CD8-positive, alpha-beta memory T cell (primary cell): ENCODE data around the gene STYXL1. TPM values are rescaled to one million over a fixed set of nuclear protein-coding genes. Genes with fewer than 3 reads are reported as not detected.
"Not testable (repeated sequence)": the region's sequence is repeated elsewhere in the genome, so short reads cannot be mapped to it uniquely, and the experiment has no call there.

Source experiments
- CTCF ChIA-PET: fragments of 350-600 bp; sonication (Branson Sonifier 250); formaldehyde crosslinking; loops from one replicate; lab custom pipeline; 2021; ENCODE audit warnings: antibody characterized with exemption; lab: Charles Lee
- POLR2A ChIA-PET: fragments of 350-600 bp; sonication (Branson Sonifier 250); formaldehyde crosslinking; loops from one replicate; lab custom pipeline; 2021; ENCODE audit warnings: antibody characterized with exemption; lab: Charles Lee
- DNase-seq, 5 donors: peaks; one replicate each; pipeline versions ENCODE4 v3.0.0 to v3.0.0-alpha.2; 2020 to 2022; ENCODE audit warnings: mixed read lengths in 1 of 5
- H3K27ac ChIP-seq: one replicate; pipeline ENCODE4 v1.7.0; 2013; ENCODE audit warnings: low read depth, mild to moderate bottlenecking, low read length, moderate library complexity
- H3K27me3 ChIP-seq: 2 replicates; pipeline ENCODE4 v1.7.0; 2013; ENCODE audit warnings: low read length, mild to moderate bottlenecking; ENCODE audit not compliant: insufficient read depth, poor library complexity, severe bottlenecking
- H3K36me3 ChIP-seq: 2 replicates; pipeline ENCODE4 v1.7.0; 2013; ENCODE audit warnings: mild to moderate bottlenecking, low read length, moderate library complexity; ENCODE audit not compliant: insufficient read depth
- H3K4me1 ChIP-seq: 2 replicates; pipeline ENCODE4 v1.7.0; 2013; ENCODE audit warnings: mild to moderate bottlenecking, low read length, moderate library complexity; ENCODE audit not compliant: insufficient read depth
- H3K4me3 ChIP-seq: 2 replicates; pipeline ENCODE4 v1.7.0; 2013; ENCODE audit warnings: mild to moderate bottlenecking, low read length
- H3K9me3 ChIP-seq: 2 replicates; pipeline ENCODE4 v1.7.0; 2013; ENCODE audit warnings: mild to moderate bottlenecking, low read length
- H3K27ac Mint-ChIP-seq, 8 donors: one replicate each; pipeline ENCODE4 v1.8.0; 2020 to 2021; ENCODE audit warnings: mixed read lengths in 8 of 8, mild to moderate bottlenecking in 6 of 8, inconsistent platforms in 3 of 8, moderate library complexity in 3 of 8
- H3K27me3 Mint-ChIP-seq, 2 donors: one replicate each; pipeline ENCODE4 v1.8.0; 2020 to 2021; ENCODE audit warnings: mixed read lengths in 2 of 2, mild to moderate bottlenecking in 1 of 2, moderate library complexity in 1 of 2
- H3K36me3 Mint-ChIP-seq, 3 donors: one replicate each; pipeline ENCODE4 v1.8.0; 2020 to 2021; ENCODE audit warnings: mixed read lengths in 3 of 3, inconsistent platforms in 1 of 3, mild to moderate bottlenecking in 1 of 3
- H3K4me1 Mint-ChIP-seq, 3 donors: one replicate each; pipeline ENCODE4 v1.8.0; 2020 to 2021; ENCODE audit warnings: mixed read lengths in 3 of 3, inconsistent platforms in 1 of 3, mild to moderate bottlenecking in 1 of 3
- H3K4me3 Mint-ChIP-seq, 7 donors: one replicate each; pipeline ENCODE4 v1.8.0; 2020 to 2021; ENCODE audit warnings: mixed read lengths in 7 of 7, mild to moderate bottlenecking in 6 of 7, moderate library complexity in 4 of 7, inconsistent platforms in 2 of 7
- H3K9me3 Mint-ChIP-seq, 5 donors: one replicate each; pipeline ENCODE4 v1.8.0; 2020 to 2022; ENCODE audit warnings: mixed read lengths in 5 of 5, mild to moderate bottlenecking in 3 of 5, moderate library complexity in 2 of 5, inconsistent platforms in 1 of 5
- polyA plus RNA-seq: library from polyadenylated mRNA; unstranded; fragments of 300-500 nt; fragmentation: Illumina TruSeq; gene quantifications from one replicate; pipeline ENCODE4 v1.2.3, GENCODE V29; 2021
- total RNA-seq, 2 experiments: library from RNA; stranded (reverse); gene quantifications; one replicate each; pipeline ENCODE4 v1.2.3, GENCODE V29; 2021

STYXL1 gene
- total and polyA plus RNA-seq, 3 experiments from 2014 or later = 40.2 to 60.9 (median 40.7) TPM

- H3K27ac Mint-ChIP-seq, H3K4me1 Mint-ChIP-seq, H3K36me3 Mint-ChIP-seq, H3K27me3 ChIP-seq, H3K9me3 Mint-ChIP-seq, H3K4me1 ChIP-seq, H3K27ac ChIP-seq, H3K4me3 Mint-ChIP-seq, H3K4me3 ChIP-seq, H3K36me3 ChIP-seq, H3K9me3 ChIP-seq, CTCF ChIA-PET, DNase-seq, POLR2A ChIA-PET: not testable (repeated sequence)
- H3K27me3 Mint-ChIP-seq = peaks cover 14 to 18% of the 10 kb centered on the region in 2 donors
These were observed 36.3 kb upstream of the STYXL1 start for GRCh38 chr7:76084115-76084514.

- peak overlapping the region in 1 of 8 donors; percentile 12 for H3K27ac Mint-ChIP-seq
- Histone ChIP-seq H3K4me1 (no peaks in the 10 kb centered on the region), H3K27me3 (no peaks in the 10 kb centered on the region), H3K27ac (no peak overlapping the region), H3K36me3 (no peaks in the 10 kb centered on the region), H3K4me3 (no peak overlapping the region), H3K9me3 (no peaks in the 10 kb centered on the region)
- H3K9me3 Mint-ChIP-seq = no peaks in the 10 kb centered on the region
- peaks cover 13 to 15% of the 10 kb centered on the region in 2 donors for H3K27me3 Mint-ChIP-seq
- H3K36me3 Mint-ChIP-seq = no peaks in the 10 kb centered on the region
- POLR2A ChIA-PET = no interaction called here
- no peak overlapping the region for H3K4me3 Mint-ChIP-seq
- DNase-seq = no peak
- H3K4me1 Mint-ChIP-seq = peaks cover 4 to 12% (median 10%) of the 10 kb centered on the region in 3 donors
- CTCF ChIA-PET = no interaction called here
These were observed 32.4 kb upstream of the STYXL1 start for GRCh38 chr7:76080204-76080603.

GRCh38 chr7:76077435-76077834, 29.6 kb upstream of the STYXL1 start:
- peaks cover 4 to 12% (median 10%) of the 10 kb centered on the region in 3 donors for H3K4me1 Mint-ChIP-seq
- Histone ChIP-seq H3K4me1 (no peaks in the 10 kb centered on the region), H3K27me3 (no peaks in the 10 kb centered on the region), H3K27ac (no peak overlapping the region), H3K9me3 (no peaks in the 10 kb centered on the region), H3K4me3 (no peak overlapping the region), H3K36me3 (no peaks in the 10 kb centered on the region)
- H3K27ac Mint-ChIP-seq = no peak overlapping the region
- no peak for DNase-seq
- ChIA-PET POLR2A (no interaction called here), CTCF (no interaction called here)
- peaks cover 6 to 7% of the 10 kb centered on the region in 2 donors for H3K27me3 Mint-ChIP-seq
- no peak overlapping the region for H3K4me3 Mint-ChIP-seq
- H3K9me3 Mint-ChIP-seq = no peaks in the 10 kb centered on the region
- no peaks in the 10 kb centered on the region for H3K36me3 Mint-ChIP-seq

GRCh38 chr7:76076995-76077394, 29.2 kb upstream of the STYXL1 start:
- DNase-seq = no peak
- CTCF ChIA-PET = no interaction called here
- Histone ChIP-seq H3K27ac (no peak overlapping the region), H3K27me3 (no peaks in the 10 kb centered on the region), H3K4me1 (no peaks in the 10 kb centered on the region), H3K9me3 (no peaks in the 10 kb centered on the region), H3K36me3 (no peaks in the 10 kb centered on the region), H3K4me3 (no peak overlapping the region)
- Mint-ChIP-seq H3K4me3 (no peak overlapping the region), H3K27ac (no peak overlapping the region), H3K4me1 (peaks cover 4 to 12% (median 10%) of the 10 kb centered on the region in 3 donors), H3K9me3 (peaks cover 0 to 2% (median 0%) of the 10 kb centered on the region in 5 donors), H3K27me3 (peaks cover 3 to 5% of the 10 kb centered on the region in 2 donors), H3K36me3 (no peaks in the 10 kb centered on the region)
- POLR2A ChIA-PET = no interaction called here

- CTCF ChIA-PET = no interaction called here
- H3K36me3 ChIP-seq = no peaks in the 10 kb centered on the region
- H3K4me1 ChIP-seq = no peaks in the 10 kb centered on the region
- Mint-ChIP-seq H3K27me3 (peaks cover 0 to 1% of the 10 kb centered on the region in 2 donors), H3K4me1 (peaks cover 4 to 12% (median 10%) of the 10 kb centered on the region in 3 donors), H3K9me3 (peaks cover 0 to 2% (median 0%) of the 10 kb centered on the region in 5 donors), H3K36me3 (no peaks in the 10 kb centered on the region), H3K27ac (no peak overlapping the region), H3K4me3 (no peak overlapping the region)
- no peak overlapping the region for H3K27ac ChIP-seq
- DNase-seq = no peak
- H3K9me3 ChIP-seq = no peaks in the 10 kb centered on the region
- no peak overlapping the region for H3K4me3 ChIP-seq
- H3K27me3 ChIP-seq = no peaks in the 10 kb centered on the region
- POLR2A ChIA-PET = no interaction called here
These were observed 27.2 kb upstream of the STYXL1 start for GRCh38 chr7:76074972-76075370.

- Mint-ChIP-seq H3K27ac (no peak overlapping the region), H3K36me3 (no peaks in the 10 kb centered on the region), H3K4me1 (peaks cover 4 to 12% (median 10%) of the 10 kb centered on the region in 3 donors), H3K9me3 (peaks cover 0 to 2% (median 0%) of the 10 kb centered on the region in 5 donors), H3K4me3 (no peak overlapping the region), H3K27me3 (peaks cover 0 to 1% of the 10 kb centered on the region in 2 donors)
- Histone ChIP-seq H3K36me3 (no peaks in the 10 kb centered on the region), H3K9me3 (no peaks in the 10 kb centered on the region), H3K4me1 (no peaks in the 10 kb centered on the region), H3K27me3 (no peaks in the 10 kb centered on the region), H3K4me3 (no peak overlapping the region), H3K27ac (no peak overlapping the region)
- ChIA-PET CTCF (no interaction called here), POLR2A (no interaction called here)
- no peak for DNase-seq
These were observed 26.6 kb upstream of the STYXL1 start for GRCh38 chr7:76074306-76074971.

GRCh38 chr7:76073335-76073990, 25.7 kb upstream of the STYXL1 start:
- CTCF ChIA-PET = no interaction called here
- Mint-ChIP-seq H3K4me3 (no peak overlapping the region), H3K9me3 (peaks cover 0 to 2% (median 0%) of the 10 kb centered on the region in 5 donors), H3K27ac (no peak overlapping the region), H3K27me3 (peaks cover 0 to 1% of the 10 kb centered on the region in 2 donors), H3K36me3 (no peaks in the 10 kb centered on the region), H3K4me1 (peaks cover 4 to 12% (median 10%) of the 10 kb centered on the region in 3 donors)
- H3K36me3 ChIP-seq = no peaks in the 10 kb centered on the region
- no peaks in the 10 kb centered on the region for H3K4me1 ChIP-seq
- POLR2A ChIA-PET = no interaction called here
- H3K9me3 ChIP-seq = no peaks in the 10 kb centered on the region
- H3K27me3 ChIP-seq = no peaks in the 10 kb centered on the region
- no peak for DNase-seq
- H3K27ac ChIP-seq = no peak overlapping the region
- no peak overlapping the region for H3K4me3 ChIP-seq
